K562 (cell line): Measurements from ENCODE around the gene TBC1D5. TPM values are rescaled to one million over a fixed set of nuclear protein-coding genes. Genes with fewer than 3 reads are reported as not detected.

Source experiments
- ATAC-seq: fragments of 200-7000 bp; cut with Tn5 transposase; 3 replicates; pipeline ENCODE4 v1.9.1; 2020; ENCODE audit warnings: moderate library complexity
- BruUV-seq: library from RNA; stranded (reverse); fragments of 400-500 nt; replicated peaks from 2 replicates; lab custom pipeline; 2021; lab: Mats Ljungman, UMichigan
- CTCF ChIA-PET: fragments of 300-600 bp; formaldehyde crosslinking; extraction: SDS; loops from one replicate; lab custom pipeline; 2021; ENCODE audit warnings: low intra/inter-chr PET ratio; lab: Yijun Ruan, JAX
- POLR2A ChIA-PET: fragments of 300-600, 350-650 bp; sonication (Branson Sonifier 250); formaldehyde crosslinking; extraction: SDS; loops from one replicate; lab custom pipeline; 2021; ENCODE audit warnings: antibody characterized with exemption, inconsistent platforms; lab: Yijun Ruan, JAX
- DNase-seq, 4 experiments: peaks; one replicate each; pipeline versions ENCODE4 v3.0.0 to v3.0.0-alpha.2; 2011 to 2018; ENCODE audit warnings: low spot score in 3 of 4, mixed read lengths in 3 of 4; ENCODE audit errors: extremely low read depth in 1 of 4
- FAIRE-seq: peaks from 2 replicates; lab custom pipeline; 2011; peaks lifted over from hg19 to GRCh38; lab: Jason Lieb, UNC
- H2AFZ ChIP-seq: 2 replicates; pipeline ENCODE4 v1.6.0; 2011; ENCODE audit warnings: low read depth, low read length, control low read depth, inconsistent platforms
- H3K27ac ChIP-seq: fragments of 200-600 bp; 3 replicates; pipeline ENCODE4 v1.8.0; 2011; ENCODE audit warnings: low read depth, mild to moderate bottlenecking, control low read depth, inconsistent platforms, low read length, moderate library complexity, mixed read lengths; ENCODE audit errors: extremely low read depth
- H3K27me3 ChIP-seq, 2 experiments: fragments of 300-600 bp in 1 of 2; 2 replicates in 1 of 2; 3 replicates in 1 of 2; pipeline versions ENCODE4 v1.6.0 to v1.8.0; 2011; ENCODE audit warnings: inconsistent platforms in 2 of 2, low read length in 2 of 2, mild to moderate bottlenecking in 1 of 2, mixed read lengths in 1 of 2, moderate library complexity in 1 of 2; ENCODE audit not compliant: control insufficient read depth in 2 of 2, insufficient read depth in 2 of 2
- H3K36me3 ChIP-seq: fragments of 300-600 bp; 3 replicates; pipeline ENCODE4 v1.8.0; 2011; ENCODE audit warnings: mild to moderate bottlenecking, low read length, inconsistent platforms; ENCODE audit not compliant: control insufficient read depth, insufficient read depth
- H3K4me1 ChIP-seq, 2 experiments: fragments of 200-600 bp in 1 of 2; replicated peaks in 1 of 2; 2 replicates in 1 of 2; 3 replicates in 1 of 2; pipeline versions ENCODE4 v1.5.1 to v1.8.0; 2011; ENCODE audit warnings: inconsistent platforms in 2 of 2, low read length in 2 of 2, mild to moderate bottlenecking in 1 of 2, mixed read lengths in 1 of 2, moderate library complexity in 1 of 2; ENCODE audit not compliant: control insufficient read depth in 2 of 2, insufficient read depth in 2 of 2
- H3K4me2 ChIP-seq: 2 replicates; pipeline ENCODE4 v1.6.1; 2011; ENCODE audit warnings: low read length, control low read depth, inconsistent platforms, mixed read lengths; ENCODE audit not compliant: insufficient read depth
- H3K4me3 ChIP-seq: fragments of 200-600 bp; sonication (generic), shearing (Covaris generic); 2 replicates; pipeline ENCODE4 v1.5.1; 2016; ENCODE audit warnings: control low read depth, inconsistent platforms
- H3K79me2 ChIP-seq: fragments of 200-600 bp; 3 replicates; pipeline ENCODE4 v1.8.0; 2011; ENCODE audit warnings: low read length, inconsistent platforms; ENCODE audit not compliant: control insufficient read depth, insufficient read depth
- H3K9ac ChIP-seq, 2 experiments: 2 replicates each; pipeline versions ENCODE4 v1.6.0 to v1.6.1; 2011; ENCODE audit warnings: low read depth in 2 of 2, low read length in 2 of 2, control low read depth in 1 of 2, inconsistent platforms in 1 of 2, mild to moderate bottlenecking in 1 of 2, mixed read lengths in 1 of 2; ENCODE audit not compliant: insufficient read depth in 1 of 2
- H3K9me1 ChIP-seq: one replicate; pipeline ENCODE4 v1.6.0; 2011; ENCODE audit warnings: inconsistent platforms, mild to moderate bottlenecking, low read length, moderate library complexity; ENCODE audit not compliant: control insufficient read depth, insufficient read depth
- H3K9me3 ChIP-seq: replicated peaks from 2 replicates; pipeline ENCODE4 v1.5.1; 2011; ENCODE audit warnings: low read depth, low read length, inconsistent platforms; ENCODE audit not compliant: control insufficient read depth, insufficient read depth
- H4K20me1 ChIP-seq: replicated peaks from 2 replicates; pipeline ENCODE4 v1.6.1; 2011; ENCODE audit warnings: low read length, inconsistent platforms, mixed read lengths; ENCODE audit not compliant: control insufficient read depth, insufficient read depth
- CBX2 ChIP-seq: fragments of 200-600 bp; sonication (generic); IDR thresholded peaks from one replicate; pipeline ENCODE4 v1.6.1; 2012; ENCODE audit warnings: mild to moderate bottlenecking, low read length, inconsistent platforms; ENCODE audit not compliant: insufficient read depth, poor library complexity, severe bottlenecking
- ELF4 ChIP-seq: fragments of 450-650 bp; formaldehyde crosslinking; IDR thresholded peaks from 2 replicates; pipeline ENCODE4 v1.4.0; 2022; ENCODE audit warnings: missing genetic modification characterization
- NFE2L1 ChIP-seq: fragments of 450-650 bp; IDR thresholded peaks from 2 replicates; pipeline ENCODE4 v1.6.1; 2016; ENCODE audit warnings: missing genetic modification characterization, low read depth, mild to moderate bottlenecking, missing compliant biosample characterization, moderate library complexity, borderline replicate concordance
- RBM25 ChIP-seq: fragments of 200-400 bp; formaldehyde crosslinking; IDR thresholded peaks from 2 replicates; pipeline ENCODE4 v1.6.1; 2018; ENCODE audit warnings: low read length, low read depth, moderate library complexity; ENCODE audit not compliant: severe bottlenecking
- TFAM ChIP-seq: fragments of 250-450 bp; sonication (Bioruptor Pico); conservative IDR thresholded peaks from 2 replicates; pipeline ENCODE4 v1.5.0; 2021; ENCODE audit warnings: mild to moderate bottlenecking, moderate library complexity
- ZBTB43 ChIP-seq: sonication (generic); formaldehyde crosslinking; IDR thresholded peaks from 2 replicates; pipeline ENCODE4 v1.8.0; 2023; ENCODE audit warnings: mild to moderate bottlenecking, missing genetic modification reagents
- ZNF165 ChIP-seq: fragments of 250-450 bp; sonication (Bioruptor Pico); IDR thresholded peaks from 2 replicates; pipeline ENCODE4 v1.4.0; 2020; ENCODE audit warnings: borderline replicate concordance
- ZNF444 ChIP-seq: fragments of 250-450 bp; sonication (Bioruptor Pico); IDR thresholded peaks from 2 replicates; pipeline ENCODE4 v1.4.0; 2020; ENCODE audit warnings: mild to moderate bottlenecking, moderate library complexity
- ZNF511 ChIP-seq: sonication (generic); formaldehyde crosslinking; IDR thresholded peaks from 2 replicates; pipeline ENCODE4 v1.8.0; 2022; ENCODE audit warnings: mild to moderate bottlenecking, missing genetic modification reagents
- ZNF584 ChIP-seq: fragments of 200-800 bp; sonication (Bioruptor generic); IDR thresholded peaks from 2 replicates; pipeline ENCODE4 v1.6.1; 2016; ENCODE audit warnings: low read depth, mild to moderate bottlenecking, missing genetic modification characterization, missing compliant biosample characterization
- WGBS: fragments of 100-300 bp; shearing (Covaris generic); methylation state at CpG from one replicate; pipeline ENCODE4 v1.1.6; 2016; ENCODE audit warnings: low coverage, mixed read lengths; ENCODE audit not compliant: insufficient coverage; ENCODE audit errors: missing lambda C conversion rate; 5-methylcytosine and 5-hydroxymethylcytosine counted together
- in situ Hi-C: fragments of 300-500 bp; cut with MboI; formaldehyde crosslinking; loops from 4 replicates; pipeline ENCODE4 v1.15.0; 2018; ENCODE audit warnings: inconsistent platforms, mixed read lengths
- intact Hi-C: fragments of 100-400 bp; cut with micrococcal nuclease; formaldehyde crosslinking; loops from 2 replicates; pipeline ENCODE4 v1.14.2; 2022
- polyA plus RNA-seq, 8 experiments: library from polyadenylated mRNA; depleted of rRNA in 4 of 8; stranded (reverse) in 5 of 8; unstranded in 3 of 8; fragments of >200 nt; fragmentation: Nextera tagmentation in 2 of 8; fragmentation: Illumina TruSeq in 1 of 8; extraction: Ambion mirVana in 2 of 8; extraction: Trizol in 1 of 8; gene quantifications; 2 replicates each; pipeline versions ENCODE4 v1.2.1 to v1.2.3, GENCODE V29; 2011 to 2014; ENCODE audit warnings: inconsistent platforms in 1 of 8, missing spikeins in 1 of 8
- total RNA-seq, 7 experiments: library from RNA; depleted of rRNA in 6 of 7; stranded (reverse); fragments of >200 nt in 6 of 7; fragmentation: Illumina TruSeq in 2 of 7; extraction: Trizol in 2 of 7; gene quantifications; 2 replicates each; pipeline versions ENCODE4 v1.2.1 to v1.2.3, GENCODE V29; 2011 to 2021; ENCODE audit warnings: low replicate concordance in 1 of 7
- TF ChIP-seq, protein P1 (sequence below): IDR thresholded peaks from 2 replicates; pipeline ENCODE4 v1.6.1; 2011; ENCODE audit not compliant: insufficient read length; ENCODE audit errors: extremely low read depth

The TBC1D5 gene
- total and polyA plus RNA-seq, 9 of the 15 experiments (the other 6 are each of a cell fraction or from before 2014, with no cell fraction given) = 2.9 to 38.1 (median 25.6) TPM

GRCh38 chr3:17655743-17656142, 86.7 kb downstream of the TBC1D5 start:
- FAIRE-seq = no peak
- no peak overlapping the region for H3K4me2 ChIP-seq
- CTCF ChIA-PET = no interaction called here
- TF ChIP-seq ZNF584 (no peak), CBX2 (no peak), RBM25 (no peak), ZNF511 (no peak), ZNF444 (CRISPR knock-in tag) (no peak), NFE2L1 (tag) (no peak), TFAM (CRISPR knock-in tag) (no peak), ZBTB43 (CRISPR knock-in tag) (no peak), ZNF165 (CRISPR knock-in tag) (no peak), ELF4 (no peak)
- TF ChIP-seq, protein P1, sequence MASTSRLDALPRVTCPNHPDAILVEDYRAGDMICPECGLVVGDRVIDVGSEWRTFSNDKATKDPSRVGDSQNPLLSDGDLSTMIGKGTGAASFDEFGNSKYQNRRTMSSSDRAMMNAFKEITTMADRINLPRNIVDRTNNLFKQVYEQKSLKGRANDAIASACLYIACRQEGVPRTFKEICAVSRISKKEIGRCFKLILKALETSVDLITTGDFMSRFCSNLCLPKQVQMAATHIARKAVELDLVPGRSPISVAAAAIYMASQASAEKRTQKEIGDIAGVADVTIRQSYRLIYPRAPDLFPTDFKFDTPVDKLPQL = no peak

More at GRCh38 chr3:17655743-17656142, 86.7 kb downstream of the TBC1D5 start:
- ATAC-seq (no peak), DNase-seq (no peak)
- H3K27me3 ChIP-seq = no peaks in the 10 kb centered on the region
- 92% methylated on average over 2 of the region's 2 CpGs for WGBS
- no peaks in the 10 kb centered on the region for H3K36me3 ChIP-seq
- H3K9ac ChIP-seq = no peak overlapping the region
- no peak overlapping the region for H3K4me3 ChIP-seq
- POLR2A ChIA-PET = no interaction called here
- no peak overlapping the region for H3K27ac ChIP-seq
- no peaks in the 10 kb centered on the region; the same call in 2 of the 3 replicates for H3K79me2 ChIP-seq
- no peaks in the 10 kb centered on the region for H3K9me1 ChIP-seq
- no TSS peak for BruUV-seq
- H4K20me1 ChIP-seq = no peaks in the 10 kb centered on the region
- no peaks in the 10 kb centered on the region for H3K9me3 ChIP-seq
- in situ Hi-C loops = no loop called here
- no peaks in the 10 kb centered on the region for H3K4me1 ChIP-seq
- H2AFZ ChIP-seq = no peak overlapping the region
- intact Hi-C loops = no loop called here
